ENCODE data around the gene FXYD2.

FXYD2 gene

DNA sequence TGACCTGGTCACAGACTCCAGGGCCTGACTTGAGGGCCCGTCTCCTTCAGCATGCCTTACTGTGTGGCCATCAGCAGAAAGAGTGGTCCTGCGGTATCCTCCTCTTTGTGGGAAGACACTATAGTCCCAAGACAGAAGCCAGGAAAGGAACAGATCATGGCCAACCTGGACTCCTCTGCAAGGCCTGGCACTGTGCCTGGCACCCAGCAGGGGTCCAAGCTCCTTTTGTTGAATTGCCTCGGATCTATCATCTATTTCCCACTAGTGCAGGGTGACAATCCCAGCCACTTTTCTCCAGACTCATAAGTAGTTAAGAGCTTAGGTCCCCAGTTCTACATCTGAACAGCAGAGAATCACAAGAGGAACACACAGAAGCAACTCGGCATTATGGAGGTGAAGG, 54.5 kb downstream of the FXYD2 start:
- no peak for DNase-seq
